ENCODE data around the gene FOXP1. TPM values are rescaled to one million over a fixed set of nuclear protein-coding genes. Genes with fewer than 3 reads are reported as not detected.
A peak's percentile ranks its signal among the peaks of the same experiment; 100 is the strongest.

FOXP1 gene
- total RNA-seq, 2 experiments from 2014 or later, result 493 to 508 TPM

DNA sequence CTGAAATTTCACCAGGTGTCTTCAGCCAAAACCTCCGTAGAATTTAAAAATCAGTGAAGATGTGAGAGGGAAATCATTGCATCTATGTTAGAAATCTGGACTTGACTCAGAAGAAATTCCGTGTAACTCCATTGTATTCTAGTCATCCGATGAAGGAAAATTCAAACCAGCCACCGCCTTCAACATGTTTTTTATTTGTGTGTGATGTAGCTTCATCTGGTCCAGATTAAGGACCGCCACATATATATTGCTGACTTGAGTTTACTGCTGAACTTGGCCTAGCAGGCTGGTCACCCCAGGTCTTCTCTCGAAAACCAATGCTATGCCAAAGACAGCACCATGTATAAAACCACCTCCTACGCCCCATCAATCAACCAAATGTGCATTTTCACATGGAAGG lies 120.9 kb downstream of the FOXP1 start:
- no peak overlapping the region for H3K27ac ChIP-seq (ENCODE audit: low read depth in 1 of 2, low read length in 2 of 2)

DNA sequence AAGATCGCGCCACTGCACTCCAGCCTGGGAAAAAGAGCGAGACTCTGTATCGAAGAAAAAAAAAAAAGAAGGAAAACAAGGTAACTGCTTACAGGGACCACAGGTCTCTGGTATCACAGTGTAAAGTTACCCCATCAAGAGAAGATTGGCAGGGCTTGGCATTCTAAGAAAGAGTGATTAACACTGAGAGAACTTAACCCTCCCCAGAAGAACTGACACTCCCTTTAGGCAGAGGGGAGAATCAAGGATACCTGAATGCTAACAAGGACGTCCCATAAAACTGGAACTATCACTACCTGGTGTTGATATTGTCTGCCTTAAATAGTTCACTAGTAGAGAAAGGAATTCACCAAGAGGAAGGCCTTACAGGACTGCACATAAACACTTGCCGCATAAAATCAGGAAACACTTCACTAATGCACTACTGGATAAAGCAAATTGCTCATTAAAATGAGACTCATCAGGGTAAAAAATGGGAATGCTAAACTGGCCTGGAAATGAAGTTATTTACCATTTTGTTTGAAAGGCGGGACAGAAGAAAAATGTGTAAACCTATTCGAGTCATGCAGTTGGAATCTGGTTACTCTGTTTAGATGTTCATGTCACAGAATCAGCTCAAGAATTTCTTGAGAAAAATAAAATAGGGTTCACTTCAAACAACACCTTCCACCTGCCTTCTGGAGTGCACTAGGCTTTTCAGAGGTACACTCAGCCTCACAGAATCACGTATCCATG lies 121.6 kb downstream of the FOXP1 start:
- Mint-ChIP-seq H3K9me3 (no peaks in the 10 kb centered on the region), H3K4me3 (peak overlapping the region; percentile 49), H3K27ac (peak overlapping the region; percentile 94), H3K4me1 (ENCODE audit: low read depth) (peaks cover 87% of the 10 kb centered on the region), H3K36me3 (ENCODE audit: low read depth) (peaks cover 75% of the 10 kb centered on the region), H3K27me3 (no peaks in the 10 kb centered on the region)
- TF ChIP-seq, protein P1, sequence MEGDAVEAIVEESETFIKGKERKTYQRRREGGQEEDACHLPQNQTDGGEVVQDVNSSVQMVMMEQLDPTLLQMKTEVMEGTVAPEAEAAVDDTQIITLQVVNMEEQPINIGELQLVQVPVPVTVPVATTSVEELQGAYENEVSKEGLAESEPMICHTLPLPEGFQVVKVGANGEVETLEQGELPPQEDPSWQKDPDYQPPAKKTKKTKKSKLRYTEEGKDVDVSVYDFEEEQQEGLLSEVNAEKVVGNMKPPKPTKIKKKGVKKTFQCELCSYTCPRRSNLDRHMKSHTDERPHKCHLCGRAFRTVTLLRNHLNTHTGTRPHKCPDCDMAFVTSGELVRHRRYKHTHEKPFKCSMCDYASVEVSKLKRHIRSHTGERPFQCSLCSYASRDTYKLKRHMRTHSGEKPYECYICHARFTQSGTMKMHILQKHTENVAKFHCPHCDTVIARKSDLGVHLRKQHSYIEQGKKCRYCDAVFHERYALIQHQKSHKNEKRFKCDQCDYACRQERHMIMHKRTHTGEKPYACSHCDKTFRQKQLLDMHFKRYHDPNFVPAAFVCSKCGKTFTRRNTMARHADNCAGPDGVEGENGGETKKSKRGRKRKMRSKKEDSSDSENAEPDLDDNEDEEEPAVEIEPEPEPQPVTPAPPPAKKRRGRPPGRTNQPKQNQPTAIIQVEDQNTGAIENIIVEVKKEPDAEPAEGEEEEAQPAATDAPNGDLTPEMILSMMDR (IDR thresholded peaks at IDR 0.05), result no peak
- Histone ChIP-seq H3K4me3 (ENCODE audit: low read length) (no peak overlapping the region), H3K27ac (ENCODE audit: low read depth in 1 of 2, low read length in 2 of 2) (peak overlapping the region in 1 of 2 donors; percentile 2), H3K4me1 (ENCODE audit: insufficient read depth, low read length) (peaks cover 35% of the 10 kb centered on the region), H3K27me3 (ENCODE audit: control insufficient read depth in 1 of 2, insufficient read depth in 2 of 2, low read length in 2 of 2) (no peaks in the 10 kb centered on the region), H3K36me3 (ENCODE audit: insufficient read depth, low read length) (peaks cover 4% of the 10 kb centered on the region), H3K9me3 (ENCODE audit: control insufficient read depth in 1 of 2, insufficient read depth in 1 of 2, low read length in 2 of 2) (peaks cover 0 to 6% of the 10 kb centered on the region in 2 experiments)
- ATAC-seq (ENCODE audit: poor library complexity) (no peak), DNase-seq (no peak)
- POLR2A ChIA-PET, result interaction anchor here (0.6 to 2.9 kb wide), 4 partner anchors 18 to 68 kb away, joined by 3 to 14 read pairs (median 3); no protein-coding TSS in a partner anchor
- CTCF ChIA-PET, result no interaction called here
- intact Hi-C loops (cut with DNase I, micrococcal nuclease), result loop anchor here in 1 of 2 experiments (5.0 kb wide), 1 partner anchor 40 kb away; no protein-coding TSS in a partner anchor

More for the DNA sequence above, 120.9 kb downstream of the FOXP1 start:
- no peaks in the 10 kb centered on the region for H3K27me3 ChIP-seq (ENCODE audit: control insufficient read depth in 1 of 2, insufficient read depth in 2 of 2, low read length in 2 of 2)
- Mint-ChIP-seq H3K9me3 (no peaks in the 10 kb centered on the region), H3K4me1 (ENCODE audit: low read depth) (peaks cover 87% of the 10 kb centered on the region), H3K27ac (peak overlapping the region; percentile 94), H3K4me3 (peak overlapping the region; percentile 13), H3K36me3 (ENCODE audit: low read depth) (peaks cover 81% of the 10 kb centered on the region), H3K27me3 (no peaks in the 10 kb centered on the region)
- CTCF ChIA-PET, result no interaction called here
- TF ChIP-seq, protein P1 (IDR thresholded peaks at IDR 0.05), result no peak
- peaks cover 10% of the 10 kb centered on the region for H3K36me3 ChIP-seq (ENCODE audit: insufficient read depth, low read length)
- ATAC-seq (ENCODE audit: poor library complexity) (no peak), DNase-seq (no peak)
- POLR2A ChIA-PET, result interaction anchor here (1.0 to 1.2 kb wide), 2 partner anchors 18 to 31 kb away, joined by 3 read pairs; no protein-coding TSS in a partner anchor
- peaks cover 0 to 6% of the 10 kb centered on the region in 2 experiments for H3K9me3 ChIP-seq (ENCODE audit: control insufficient read depth in 1 of 2, insufficient read depth in 1 of 2, low read length in 2 of 2)
- H3K4me1 ChIP-seq (ENCODE audit: insufficient read depth, low read length), result peaks cover 31% of the 10 kb centered on the region
- H3K4me3 ChIP-seq (ENCODE audit: low read length), result no peak overlapping the region
- intact Hi-C loops (cut with DNase I, micrococcal nuclease), result loop anchor here in 1 of 2 experiments (5.0 kb wide), 1 partner anchor 40 kb away; no protein-coding TSS in a partner anchor

DNA sequence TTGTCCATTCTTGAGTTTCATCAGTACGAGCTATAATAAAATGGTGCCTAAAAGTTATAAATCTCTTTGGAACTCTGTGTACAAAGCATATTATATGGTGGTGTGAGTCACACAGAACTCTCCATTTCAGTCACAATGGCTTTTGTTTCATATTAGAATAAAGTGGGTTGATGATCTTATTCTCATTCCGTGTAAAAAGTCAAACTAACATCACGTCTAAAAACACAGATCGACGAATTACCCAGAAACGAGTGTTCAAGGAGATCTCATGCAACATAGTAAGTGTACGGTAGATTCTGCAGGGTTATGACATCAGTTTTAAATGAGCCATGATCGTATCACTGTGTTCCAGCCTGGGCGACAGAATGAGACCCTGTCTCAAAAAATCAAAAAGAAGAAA lies 122.4 kb downstream of the FOXP1 start:
- Mint-ChIP-seq H3K36me3 (ENCODE audit: low read depth) (peaks cover 70% of the 10 kb centered on the region), H3K27ac (peak overlapping the region; percentile 94), H3K4me3 (peak overlapping the region; percentile 5), H3K27me3 (no peaks in the 10 kb centered on the region), H3K9me3 (no peaks in the 10 kb centered on the region), H3K4me1 (ENCODE audit: low read depth) (peaks cover 87% of the 10 kb centered on the region)
- no peaks in the 10 kb centered on the region for H3K27me3 ChIP-seq (ENCODE audit: control insufficient read depth in 1 of 2, insufficient read depth in 2 of 2, low read length in 2 of 2)
- ChIA-PET POLR2A (interaction anchor here (1.5 to 3.0 kb wide), 3 partner anchors 8 to 36 kb away, joined by 3 to 16 read pairs (median 14); no protein-coding TSS in a partner anchor), CTCF (interaction anchor here (0.9 to 1.3 kb wide), 2 partner anchors 9 to 10 kb away, joined by 3 read pairs; no protein-coding TSS in a partner anchor)
- peak overlapping the region in 1 of 2 donors; percentile 1 for H3K27ac ChIP-seq (ENCODE audit: low read depth in 1 of 2, low read length in 2 of 2)
- no peak overlapping the region for H3K4me3 ChIP-seq (ENCODE audit: low read length)
- peaks cover 4% of the 10 kb centered on the region for H3K36me3 ChIP-seq (ENCODE audit: insufficient read depth, low read length)
- peaks cover 39% of the 10 kb centered on the region for H3K4me1 ChIP-seq (ENCODE audit: insufficient read depth, low read length)
- TF ChIP-seq, protein P1 (IDR thresholded peaks at IDR 0.05), result no peak
- ATAC-seq (ENCODE audit: poor library complexity) (no peak), DNase-seq (no peak)
- intact Hi-C loops (cut with DNase I, micrococcal nuclease), result loop anchor here in 1 of 2 experiments (5.0 kb wide), 1 partner anchor 41 kb away; no protein-coding TSS in a partner anchor
- H3K9me3 ChIP-seq (ENCODE audit: control insufficient read depth in 1 of 2, insufficient read depth in 1 of 2, low read length in 2 of 2), result peaks cover 0 to 6% of the 10 kb centered on the region in 2 experiments
